ENCODE measurements around the gene NEUROG1.
"Not testable (repeated sequence)": the region's sequence is repeated elsewhere in the genome, so short reads cannot be mapped to it uniquely, and the experiment has no call there.

Gene NEUROG1

DNA sequence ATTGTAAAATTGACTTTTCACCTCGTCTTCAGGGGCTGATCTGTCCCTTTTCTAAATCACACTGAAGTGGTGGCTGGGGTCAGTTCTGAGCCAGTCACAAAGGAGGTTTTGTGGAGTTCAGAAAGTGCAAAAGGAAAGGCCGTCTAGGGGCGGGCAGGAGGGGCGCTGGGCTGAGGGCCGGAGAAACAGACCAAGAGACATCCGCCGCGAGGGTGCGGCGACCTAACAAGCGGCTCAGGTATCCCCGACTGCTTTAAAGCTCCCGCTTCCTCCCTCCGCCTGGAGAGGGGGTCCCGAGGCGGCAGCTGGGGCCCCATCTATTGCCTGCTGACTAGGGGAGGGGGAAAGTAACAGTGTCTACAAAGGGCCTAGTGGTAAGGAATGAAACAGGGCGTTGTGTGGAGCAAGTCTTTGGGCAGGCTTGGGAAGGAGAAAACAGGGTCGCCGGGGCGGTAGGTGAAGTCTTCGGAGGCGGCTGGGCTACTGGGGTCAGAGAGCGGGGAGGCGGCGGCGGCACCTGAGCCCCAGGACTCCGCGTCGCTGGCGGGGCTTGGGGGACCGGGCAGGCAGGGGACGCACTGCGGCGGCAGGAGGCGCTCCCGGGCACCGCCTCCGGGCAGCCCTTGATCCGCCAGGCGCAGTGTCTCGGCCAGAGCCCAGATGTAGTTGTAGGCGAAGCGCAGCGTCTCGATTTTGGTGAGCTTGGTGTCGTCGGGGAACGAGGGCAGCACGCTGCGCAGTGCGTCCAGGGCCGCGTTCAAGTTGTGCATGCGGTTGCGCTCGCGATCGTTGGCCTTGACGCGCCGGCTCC, 950 bp downstream of the NEUROG1 start:
- DNase-seq, result no peak

DNA sequence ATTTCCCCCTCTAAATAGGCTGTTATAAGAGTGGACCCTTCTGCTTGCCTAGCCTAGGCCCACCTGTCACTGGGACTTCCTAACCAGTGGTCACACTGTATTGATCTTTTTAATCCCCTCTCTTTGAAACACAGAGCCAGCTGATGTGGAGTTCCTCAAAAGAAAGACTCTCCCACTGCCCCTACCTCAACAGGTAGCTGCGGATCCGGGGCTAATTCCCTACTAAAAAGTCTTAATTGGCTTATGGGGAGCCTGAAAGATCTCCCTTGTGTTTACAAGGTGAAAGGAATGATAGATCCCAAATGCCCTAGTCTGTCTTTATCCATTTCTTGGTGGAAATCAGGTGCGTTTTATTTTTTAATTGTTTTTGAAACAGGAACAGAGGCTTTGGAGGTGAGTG, 2.0 kb downstream of the NEUROG1 start:
- DNase-seq, result no peak

DNA sequence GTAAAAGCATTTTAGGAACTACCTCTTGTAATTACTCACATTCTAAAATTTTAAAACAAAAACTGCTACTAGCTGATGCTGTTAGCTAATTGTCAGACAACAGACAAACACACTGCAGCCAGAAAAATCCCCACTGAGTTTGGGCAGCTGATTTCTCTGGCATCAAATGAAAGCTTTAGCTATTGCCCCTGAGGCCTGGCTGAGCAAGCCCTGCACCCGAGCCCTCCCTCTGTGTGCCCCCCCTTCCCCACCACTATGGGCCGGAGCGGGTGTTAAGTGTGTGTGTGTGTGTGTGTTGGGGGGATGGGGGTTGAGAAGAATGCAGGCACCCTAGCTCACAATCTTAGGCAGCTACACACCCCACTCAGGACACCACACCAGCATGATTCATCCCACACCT, 2.4 kb downstream of the NEUROG1 start:
- no peak for DNase-seq

DNA sequence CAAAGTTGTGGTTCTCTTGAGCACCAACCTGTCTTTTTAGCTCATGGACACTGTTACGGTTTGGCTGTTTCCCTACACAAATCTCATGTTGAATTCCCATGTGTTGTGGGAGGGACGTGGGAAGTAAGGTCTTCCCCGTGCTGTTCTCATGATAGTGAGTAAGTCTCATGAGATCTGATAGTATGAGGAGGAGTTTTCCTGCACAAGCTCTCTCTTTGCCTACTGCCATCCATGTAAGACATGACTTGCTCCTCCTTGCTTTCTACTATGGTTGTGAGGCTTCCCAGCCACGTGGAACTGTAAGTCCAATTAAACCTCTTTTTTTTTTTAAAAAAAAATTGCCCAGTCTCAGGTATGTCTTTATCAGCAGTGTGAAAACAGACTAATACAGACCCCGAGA, 6.2 kb downstream of the NEUROG1 start:
- not testable (repeated sequence) for DNase-seq

DNA sequence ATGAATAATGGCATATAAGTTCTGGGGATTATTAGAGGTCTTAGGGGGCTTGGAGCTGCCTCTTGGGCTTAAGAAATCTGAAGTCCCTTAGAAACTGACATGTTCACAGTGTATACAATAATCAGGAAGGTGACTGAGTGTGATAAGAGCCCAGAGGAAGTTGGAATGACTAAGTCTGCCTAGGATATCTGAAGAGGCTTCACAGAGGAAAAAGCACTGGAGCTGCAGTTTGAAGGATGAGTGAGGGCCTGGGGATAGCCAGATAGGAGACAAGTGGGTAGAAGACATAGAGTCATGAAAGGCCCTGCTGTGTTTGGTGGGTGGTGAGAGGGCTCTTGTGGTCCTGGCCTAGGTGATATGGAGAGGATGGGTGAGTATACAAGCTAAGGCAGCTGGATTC, 8.8 kb downstream of the NEUROG1 start:
- DNase-seq, result no peak

DNA sequence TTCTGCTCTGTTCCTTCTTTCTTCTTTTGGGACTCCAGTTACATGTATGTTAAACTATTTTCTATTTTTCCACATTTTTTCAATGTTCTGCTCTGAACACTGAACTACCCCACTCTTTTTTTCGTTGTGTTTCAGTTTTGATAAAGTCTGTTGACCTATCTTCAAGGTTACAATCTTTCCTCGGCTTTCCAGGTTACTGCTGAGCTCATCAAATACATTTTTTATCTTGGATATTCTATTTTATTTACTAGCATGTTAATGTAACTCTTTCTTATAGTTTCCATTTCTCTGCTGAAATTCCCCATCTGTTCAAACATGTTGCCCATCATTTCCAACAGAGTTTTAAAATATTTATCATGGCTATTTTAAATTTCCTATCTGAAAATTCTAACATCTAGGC, 13.8 kb downstream of the NEUROG1 start:
- DNase-seq, result no peak

DNA sequence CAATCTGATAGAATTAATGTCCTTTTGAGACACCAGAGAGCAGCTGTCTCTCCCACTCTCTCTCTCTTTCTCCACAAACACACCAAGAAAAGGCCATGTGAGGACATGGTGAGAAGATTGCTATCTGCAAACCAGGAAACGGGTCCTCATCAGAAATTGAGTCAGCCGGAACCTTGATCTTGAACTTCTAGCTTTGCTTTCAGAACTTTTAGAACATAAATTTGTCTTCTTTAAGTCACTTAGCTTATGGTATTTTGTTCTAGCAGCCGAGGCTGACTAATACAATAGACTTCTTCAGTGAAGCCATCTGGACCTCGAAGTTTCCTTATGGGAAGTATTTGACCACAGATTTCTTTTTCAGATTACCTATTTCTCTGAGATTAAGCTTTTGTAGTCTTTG, 18.1 kb downstream of the NEUROG1 start:
- DNase-seq, result no peak

DNA sequence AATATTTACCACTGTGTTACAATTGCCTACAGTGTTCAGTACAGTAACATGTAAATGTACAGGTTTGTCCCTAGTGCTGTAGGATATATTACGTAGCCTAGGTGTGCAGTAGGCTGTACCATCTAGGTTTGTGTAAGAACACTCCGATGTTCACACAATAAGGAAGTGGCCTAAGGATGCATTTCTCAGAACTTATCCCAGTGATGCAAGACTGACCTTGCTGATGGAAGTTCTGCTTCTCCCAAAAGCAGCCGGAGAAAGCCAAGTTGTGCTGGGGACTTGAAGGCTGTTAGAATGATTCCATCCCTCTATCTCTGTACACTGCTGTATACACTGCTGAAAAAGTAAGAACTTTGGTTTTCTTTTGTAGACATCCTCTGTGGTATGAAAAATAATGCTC, 21.6 kb downstream of the NEUROG1 start:
- no peak for DNase-seq

DNA sequence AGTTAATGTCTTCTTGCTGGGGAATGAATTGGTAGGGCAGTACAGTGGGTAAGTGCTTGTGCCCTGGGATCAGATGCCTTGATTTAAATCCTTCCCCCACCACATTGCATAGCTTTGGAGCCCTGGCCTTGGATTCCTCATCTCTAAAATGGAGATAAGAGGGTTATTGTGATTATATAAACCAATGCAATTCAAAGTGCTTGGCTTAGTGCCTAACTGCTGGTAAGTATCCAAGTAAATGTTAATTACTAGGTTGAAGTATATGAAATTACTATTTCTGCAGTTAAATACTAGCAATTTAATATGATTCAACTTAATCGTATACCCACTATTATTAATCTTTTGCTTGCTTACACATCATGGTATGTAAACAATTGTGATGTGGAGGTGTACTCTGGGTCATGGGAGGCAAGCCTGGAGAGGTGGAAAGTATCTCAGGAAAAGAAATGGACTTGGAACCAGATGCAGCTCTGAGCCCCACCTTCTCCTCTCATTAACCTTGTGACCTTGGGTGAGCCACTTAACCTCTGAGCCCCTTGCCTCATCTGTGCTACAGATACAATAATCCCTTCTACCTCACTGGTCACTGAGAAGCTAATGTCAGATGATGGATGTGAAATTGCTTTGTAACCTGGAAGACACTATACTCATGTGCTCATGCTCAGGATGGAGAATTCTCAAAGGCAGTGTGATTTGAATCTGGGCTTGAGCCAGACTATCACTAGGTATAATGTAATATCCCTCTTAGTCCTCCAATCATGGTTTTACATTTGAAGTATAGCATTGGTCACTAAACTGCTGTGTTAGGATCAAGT, 23.8 kb downstream of the NEUROG1 start:
- no peak for DNase-seq

DNA sequence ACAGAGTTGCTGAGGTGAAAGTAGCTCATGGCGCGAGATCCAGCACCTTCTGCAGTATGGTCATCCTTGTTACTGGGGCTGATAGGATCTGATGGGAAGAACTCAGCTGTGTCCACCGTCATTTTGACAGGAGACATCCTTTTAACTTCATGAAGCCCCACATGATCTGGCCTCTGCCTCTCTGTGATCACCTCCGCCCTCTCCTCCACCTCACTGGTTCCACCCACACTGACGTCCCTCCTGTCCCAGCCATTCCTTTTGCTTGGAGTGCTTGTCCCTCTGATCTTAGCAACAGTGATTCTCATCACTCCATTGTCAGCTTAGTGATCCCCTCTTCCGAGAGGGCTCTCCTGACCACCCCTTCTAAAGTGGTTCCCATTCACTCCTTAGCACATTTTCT, 25.8 kb downstream of the NEUROG1 start:
- no peak for DNase-seq

DNA sequence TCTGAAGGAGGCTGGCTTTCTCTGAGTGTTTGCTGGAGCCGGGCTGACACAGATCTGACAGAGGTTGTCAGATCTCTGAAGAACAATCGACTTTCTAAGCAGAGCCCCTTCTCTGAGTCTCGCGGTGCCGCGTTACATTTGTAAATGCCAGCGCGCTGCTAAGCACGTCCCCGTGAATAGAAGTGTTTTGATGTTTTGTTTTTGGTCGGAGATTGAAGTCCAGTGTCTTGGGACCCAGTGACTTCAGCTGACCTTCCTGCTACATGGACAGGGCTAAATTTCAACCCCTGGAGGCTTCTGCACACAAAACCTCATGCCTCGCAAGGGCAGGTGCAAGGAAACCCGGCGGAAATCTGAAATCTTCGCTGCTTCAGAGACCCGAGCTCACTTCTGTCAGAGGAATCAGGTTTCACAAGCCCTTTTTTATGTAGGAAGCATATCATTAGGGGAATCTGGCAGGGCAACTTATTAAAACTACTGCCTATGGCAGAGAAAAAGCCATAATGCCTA, 27.2 kb downstream of the NEUROG1 start:
- DNase-seq, result no peak

DNA sequence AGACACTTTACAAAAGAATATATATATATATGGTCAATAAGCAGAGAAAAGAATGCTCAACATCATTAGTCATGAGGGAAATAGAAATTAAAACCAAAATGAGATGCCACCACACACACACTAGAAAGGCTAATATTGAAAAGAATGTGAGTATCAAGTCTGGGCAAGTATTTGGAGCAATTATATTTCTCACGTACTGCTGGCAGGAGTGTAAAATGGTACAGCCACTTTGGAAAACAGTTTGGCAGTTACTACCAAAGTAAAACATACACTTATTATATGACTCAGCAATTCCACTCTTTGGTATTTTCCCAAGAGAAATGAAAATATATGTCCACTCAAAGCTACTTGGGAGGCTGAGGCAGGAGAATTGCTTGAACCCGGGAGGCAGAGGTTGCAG, 29.8 kb downstream of the NEUROG1 start:
- no peak for DNase-seq

DNA sequence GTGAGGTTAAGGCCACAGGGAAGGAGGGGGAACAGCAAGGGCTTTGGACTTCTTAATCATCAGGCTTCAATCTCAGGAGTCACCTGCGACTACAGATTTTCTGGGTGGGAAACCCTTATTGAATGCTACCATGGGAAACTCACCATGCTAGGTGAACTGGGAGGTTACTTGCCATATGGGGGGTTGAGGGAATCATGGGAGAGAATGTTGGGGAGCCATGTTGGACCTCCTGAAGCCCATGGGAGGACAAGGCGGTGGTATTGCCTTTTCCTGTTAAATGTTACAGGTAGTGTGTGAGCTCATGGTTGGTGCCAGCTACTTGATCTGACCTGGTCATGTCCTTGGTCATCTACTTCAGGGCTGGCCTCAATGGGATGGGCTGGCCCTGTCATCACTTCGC, 31.4 kb downstream of the NEUROG1 start:
- no peak for DNase-seq

DNA sequence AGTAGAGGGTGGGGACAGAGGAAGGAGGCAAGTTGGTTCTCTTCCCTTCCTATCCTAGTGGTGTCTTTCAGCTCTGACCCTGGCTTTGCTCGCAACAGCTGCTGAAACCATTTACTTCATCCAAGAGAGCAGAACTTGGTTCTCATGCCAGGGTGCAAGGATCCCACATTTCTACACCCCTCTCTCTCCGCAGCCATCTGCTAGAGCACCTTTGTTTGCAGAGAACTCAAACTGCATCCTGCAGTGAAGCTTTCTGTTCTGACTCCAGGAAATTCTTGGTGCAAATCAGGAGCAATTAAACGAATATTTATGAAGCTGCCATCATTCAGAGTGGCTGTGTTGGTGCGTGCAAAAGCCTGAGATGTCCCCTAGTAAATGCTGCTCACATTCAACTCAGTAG, 31.9 kb downstream of the NEUROG1 start:
- no peak for DNase-seq

DNA sequence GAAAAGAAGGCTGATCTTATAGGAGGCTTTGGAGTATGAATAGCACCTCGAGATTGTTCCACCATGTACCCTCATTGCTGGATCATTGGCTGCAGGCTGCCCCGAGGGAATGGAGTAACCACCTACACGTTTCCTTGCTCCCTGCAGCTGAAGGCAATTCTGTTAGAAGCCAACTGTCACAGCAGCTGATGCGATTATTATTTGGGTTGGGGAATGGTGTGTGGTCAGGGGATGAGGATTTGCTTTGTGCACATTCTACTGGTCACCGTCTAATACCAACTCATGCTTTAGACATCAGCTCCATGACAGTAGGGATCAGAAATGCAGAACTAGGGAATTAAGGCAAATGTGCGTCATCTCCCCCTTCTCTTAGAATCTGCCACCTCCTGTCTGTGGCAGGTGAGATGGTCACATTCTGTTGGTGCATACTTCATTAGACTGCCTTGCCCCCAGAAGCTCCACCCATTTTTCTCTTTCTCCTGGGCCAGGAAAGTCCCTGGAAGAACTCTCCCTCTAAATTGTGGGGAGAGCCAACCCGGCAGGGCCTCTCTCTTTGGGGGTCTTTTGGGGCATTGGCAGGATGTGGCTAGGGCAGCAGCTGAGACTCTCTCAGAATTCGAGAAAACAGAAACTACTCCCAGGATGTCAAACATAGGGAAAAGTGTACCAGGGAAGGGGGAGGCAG, 32.8 kb downstream of the NEUROG1 start:
- no peak for DNase-seq

DNA sequence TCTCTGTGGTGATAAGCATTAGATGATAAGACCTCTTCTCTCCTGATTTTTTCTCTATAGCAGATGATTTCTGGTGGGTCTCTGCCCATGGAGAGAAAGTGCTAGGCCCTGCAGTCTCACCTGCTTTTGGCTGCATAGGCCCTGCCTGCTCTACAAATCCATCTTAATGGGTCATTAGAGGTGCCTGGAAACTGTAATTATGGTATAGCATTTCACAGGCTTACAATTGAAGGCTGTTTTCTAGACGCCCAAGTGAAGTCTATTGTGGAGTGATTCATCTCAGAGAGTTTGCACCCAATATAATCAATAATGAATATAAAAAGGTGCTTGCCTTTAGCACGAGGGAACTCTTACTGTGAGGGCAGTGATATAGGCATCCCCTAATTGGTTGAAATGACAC, 33.8 kb downstream of the NEUROG1 start:
- no peak for DNase-seq

DNA sequence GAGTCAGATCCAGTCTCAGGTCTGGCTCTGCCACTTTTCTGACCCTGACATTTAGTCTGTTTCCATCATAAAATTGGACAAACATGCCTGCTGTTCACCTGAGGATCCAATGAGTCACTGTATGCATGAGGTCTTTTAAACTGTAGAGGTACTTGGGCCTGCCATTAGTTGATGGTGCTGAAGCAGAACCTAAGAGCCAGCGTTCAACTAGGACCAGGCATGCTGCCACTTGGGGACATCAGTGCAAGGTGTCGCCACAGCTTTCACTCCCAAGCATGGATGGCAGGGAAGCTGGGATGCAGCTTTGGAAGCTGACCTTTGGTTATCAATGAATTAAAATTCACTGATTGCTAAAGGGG, 37.1 kb downstream of the NEUROG1 start:
- DNase-seq, result no peak

DNA sequence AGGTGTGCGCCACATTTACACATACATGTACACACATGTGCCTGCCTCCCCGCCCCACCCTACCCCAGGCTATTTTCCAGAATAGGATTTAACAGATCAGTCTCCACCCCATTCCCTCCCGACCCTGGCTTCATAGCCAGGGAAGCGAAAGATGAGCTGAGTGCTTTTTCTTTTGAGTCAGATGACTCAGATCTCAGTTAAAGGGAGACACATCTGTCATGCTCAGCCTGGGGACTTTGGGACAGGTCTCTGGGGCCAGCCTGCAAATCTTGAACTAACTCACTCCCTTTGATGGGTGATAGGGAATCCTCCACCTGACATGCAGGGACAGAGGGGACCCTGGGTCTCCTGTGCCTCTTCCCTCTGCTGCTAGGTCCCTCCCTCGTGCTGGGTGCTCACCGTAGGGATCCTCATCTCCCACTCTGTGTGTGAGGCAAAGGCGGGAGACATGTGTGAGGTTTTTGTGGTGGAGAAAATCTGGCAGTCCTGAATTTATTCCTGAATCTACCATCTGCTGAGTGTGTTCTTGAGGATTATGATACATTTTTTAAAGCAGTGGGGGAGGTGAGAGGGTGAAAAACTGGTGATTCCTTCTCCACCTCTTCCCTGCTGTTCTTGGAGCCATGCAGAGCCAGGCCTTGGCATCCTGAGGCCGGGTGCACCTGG, 37.7 kb downstream of the NEUROG1 start:
- no peak for DNase-seq

DNA sequence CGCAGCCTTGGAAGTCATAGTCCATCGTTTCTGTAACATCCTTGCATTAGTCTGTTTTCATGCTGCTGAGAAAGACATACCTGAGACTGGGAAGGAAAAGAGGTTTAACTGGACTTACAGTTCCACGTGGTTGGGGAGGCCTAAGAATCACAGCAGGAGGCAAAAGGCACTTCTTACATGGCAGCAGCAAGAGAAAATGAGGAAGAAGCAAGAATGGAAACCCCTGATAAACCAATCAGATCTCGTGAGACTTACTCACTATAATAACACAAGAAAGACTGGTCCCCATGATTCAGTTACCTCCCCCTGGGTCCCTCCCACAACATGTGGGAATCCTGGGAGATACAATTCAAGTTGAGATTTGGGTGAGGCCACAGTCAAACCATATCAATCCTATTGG, 40.2 kb downstream of the NEUROG1 start:
- not testable (repeated sequence) for DNase-seq

DNA sequence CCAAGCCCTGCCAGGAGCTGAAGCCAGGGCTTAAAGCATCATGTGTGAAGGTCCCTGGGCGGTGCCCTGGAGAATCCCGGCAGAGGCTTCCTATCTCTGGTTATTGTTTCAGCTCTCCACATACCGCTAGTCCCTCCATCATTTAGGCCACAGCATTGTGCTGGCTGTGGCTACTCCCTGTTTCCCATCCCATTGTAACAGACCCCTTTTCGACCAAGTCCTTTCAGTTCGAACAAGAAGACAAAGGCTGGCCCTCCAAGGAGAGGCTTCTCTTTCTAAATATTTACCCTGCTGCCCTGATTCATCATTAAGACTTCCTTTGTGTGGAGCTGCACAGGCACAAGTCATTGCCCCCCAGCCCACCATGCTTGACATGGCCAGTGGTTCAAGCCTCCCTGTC, 41.6 kb downstream of the NEUROG1 start:
- DNase-seq, result no peak

DNA sequence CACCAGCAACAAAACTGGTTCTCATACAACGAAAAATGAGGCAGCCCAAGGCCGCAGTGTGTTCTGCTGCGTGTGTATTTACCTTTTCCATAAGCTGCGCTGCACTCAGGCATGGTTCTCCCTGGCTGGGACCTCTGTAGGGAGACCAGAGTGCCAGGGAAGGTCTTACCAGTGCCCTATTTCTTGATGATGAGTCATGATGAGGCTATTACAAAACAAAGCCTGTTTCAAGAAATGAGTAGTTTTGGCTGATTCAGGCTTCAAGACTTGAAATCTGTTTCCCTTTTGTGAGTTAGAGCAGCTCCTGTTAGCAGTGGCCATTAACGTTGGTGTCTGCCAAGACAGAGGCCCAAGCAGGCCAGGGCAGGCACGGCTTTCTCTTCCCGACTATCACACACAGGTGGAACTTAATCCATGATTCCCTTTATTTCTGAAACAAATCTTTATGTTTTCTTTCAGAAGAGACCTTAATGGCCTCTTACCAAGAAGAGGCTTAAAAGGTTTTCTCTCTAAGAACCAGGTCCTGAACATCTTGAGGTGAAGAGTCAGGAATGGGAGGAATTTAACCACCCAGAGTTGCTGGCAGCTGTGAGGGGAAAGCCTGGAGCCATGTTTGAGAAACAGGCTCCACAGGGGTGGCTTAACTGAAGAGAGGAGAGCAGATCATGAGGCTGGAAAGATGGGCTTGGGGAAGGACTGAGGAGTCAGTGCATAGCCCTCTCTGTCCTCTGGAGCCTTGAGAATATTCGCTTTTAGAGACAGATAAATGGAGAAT, 42.2 kb downstream of the NEUROG1 start:
- no peak for DNase-seq

DNA sequence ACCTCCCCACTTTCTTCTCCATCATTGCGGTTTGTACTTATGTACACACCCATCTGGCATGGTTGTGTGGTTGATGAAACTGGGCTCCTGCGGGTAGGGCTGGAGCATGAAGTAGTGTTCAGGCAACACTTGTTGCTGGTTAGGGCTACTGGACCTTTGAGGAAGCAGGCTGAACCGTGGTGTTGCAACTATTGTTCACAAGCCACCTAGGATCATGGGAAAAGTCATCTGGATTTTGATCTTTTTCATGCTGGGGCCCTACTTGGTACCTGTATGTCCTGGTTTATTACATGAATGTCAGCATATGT, 43.5 kb downstream of the NEUROG1 start:
- no peak for DNase-seq

All from stimulated activated CD4-positive, alpha-beta T cell treated with anti-CD3 and anti-CD28 coated beads, Interleukin-1b, Interleukin-23, amount 100 ng/mL, for 48 hours (primary cell).